Heart right ventricle (tissue), 16 donors: ENCODE data around the gene RBPJL. TPM values are rescaled to one million over a fixed set of nuclear protein-coding genes. Genes with fewer than 3 reads are reported as not detected.

Experiments
- ATAC-seq, 8 donors: fragments of 200-7000 bp; cut with Tn5 transposase; one replicate each; pipeline ENCODE4 v1.9.1; 2020; ENCODE audit warnings: mild to moderate bottlenecking in 8 of 8, moderate library complexity in 8 of 8, moderate number of reproducible peaks in 1 of 8
- DNase-seq, 2 donors: peaks; one replicate each; pipeline ENCODE4 v3.0.0-alpha.2; 2020
- H3K27ac ChIP-seq, 10 donors: fragments of 200-600 bp; sonication (generic) in 2 of 10; one replicate each; pipeline versions ENCODE4 v1.5.0 to v1.8.0; 2020 to 2022; ENCODE audit warnings: mild to moderate bottlenecking in 3 of 10
- H3K27me3 ChIP-seq, 7 donors: fragments of 200-600 bp; one replicate each; pipeline ENCODE4 v1.8.0; 2021 to 2022; ENCODE audit warnings: mild to moderate bottlenecking in 2 of 7
- H3K36me3 ChIP-seq, 9 donors: fragments of 200-600 bp; sonication (generic) in 1 of 9; one replicate each; pipeline versions ENCODE4 v1.5.0 to v1.8.0; 2020 to 2022; ENCODE audit warnings: mild to moderate bottlenecking in 2 of 9
- H3K4me1 ChIP-seq, 9 donors: fragments of 200-600 bp; sonication (generic) in 1 of 9; one replicate each; pipeline versions ENCODE4 v1.5.0 to v1.8.0; 2020 to 2022; ENCODE audit warnings: mild to moderate bottlenecking in 4 of 9
- H3K4me3 ChIP-seq, 10 donors: fragments of 200-600 bp; sonication (generic) in 2 of 10; one replicate each; pipeline versions ENCODE4 v1.5.0 to v1.8.0; 2020 to 2022; ENCODE audit warnings: mild to moderate bottlenecking in 7 of 10, moderate library complexity in 2 of 10
- H3K9me3 ChIP-seq, 11 donors: fragments of 200-600 bp in 10 of 11; sonication (generic) in 2 of 11; one replicate each; pipeline versions ENCODE4 v1.5.0 to v1.8.0; 2013 to 2022; ENCODE audit warnings: mild to moderate bottlenecking in 2 of 11, control low read depth in 1 of 11, moderate library complexity in 1 of 11
- CTCF ChIP-seq, 9 donors: fragments of 200-600 bp; sonication (generic) in 2 of 9; IDR thresholded peaks; one replicate each; pipeline versions ENCODE4 v1.5.0 to v1.8.0; 2021 to 2022; ENCODE audit warnings: antibody characterized with exemption in 9 of 9, mild to moderate bottlenecking in 5 of 9, moderate library complexity in 1 of 9
- WGBS, 2 donors: extraction: QIAGEN DNeasy Blood & Tissue Kit; methylation state at CpG; one replicate each; pipeline ENCODE4 v1.1.7; 2013; ENCODE audit warnings: inconsistent platforms in 1 of 2; 5-methylcytosine and 5-hydroxymethylcytosine counted together
- intact Hi-C, 10 donors: fragments of 100-400 bp; cut with DNase I; formaldehyde crosslinking; loops; one replicate each; pipeline versions ENCODE4 v1.11.1 to v1.14.2; 2022
- polyA plus RNA-seq, 2 donors: library from polyadenylated mRNA; stranded (reverse); fragments of 200-250 nt; gene quantifications; one replicate each; pipeline ENCODE4 v1.2.3, GENCODE V29; 2013
- total RNA-seq, 10 donors: library from RNA; stranded (reverse); fragmentation: NEBNext Ultra II Directional in 3 of 10; extraction: Animal tissue kit (Norgen Biotek cat#: 25700) in 3 of 10; gene quantifications; one replicate each; pipeline versions ENCODE4 v1.2.1 to v1.2.4, GENCODE V29; 2021 to 2023
- donor health status: Arrhythmogenic right ventricular cardiomyopathy.
- donor health status: ischemic (EF 13 %, LVEDD 7.1; RV severe dilation, severe dysfunction).
- donor health status: healthy with polysubstance abuse.
- donor health status: DM: no; HTN: yes; CAD: no.
- donor health status: DM: no; HTN: no; CAD: no.
- donor health status: ischemic (EF 25% LVEDD 6.9; RV normal size, moderate dysfunction).
- donor health status: ischemic (EF 25% LVEDD 5.7; RV mildly dilated, moderate dysfunction).
- donor health status: healthy.
- donor health status: DM: yes; HTN: yes; CAD: no.
- donor health status: Ischemic cardiomyopathy.
- donor health status: ischemic (EF 35%, LVEDD 5.7; RV mildly dilated, moderate dysfunction).
- donor health status: nonischemic (EF 11% LVEDD 7.7; RV severe dilation, severe dysfunction).
- donor health status: DM: yes; HTN: yes; CAD: no.
- donor health status: PGD.
- donor health status: ischemic (EF 29% LVEDD 5.4; RV normal size, mild dysfunction).
- donor health status: nonischemic (EF 23%, LVEDD 6.1; RV moderate dilation, normal function).

RBPJL gene
- total and polyA plus RNA-seq, 12 donors = 0.06 TPM; not detected in 11

- H3K27me3 ChIP-seq = peaks cover 5 to 56% (median 43%) of the 10 kb centered on the region in 7 donors
- 1 to 2% methylated on average over 79 of the region's 79 CpGs for WGBS, 2 donors
- DNase-seq = peak; percentile 77 to 82
- intact Hi-C loops = loop anchor here in 5 of 10 donors (2.0 to 10.0 kb wide), 5 partner anchors 249 to 289 kb away; no protein-coding TSS in a partner anchor
- H3K36me3 ChIP-seq = no peaks in the 10 kb centered on the region
- peaks cover 0 to 21% (median 9%) of the 10 kb centered on the region in 9 donors for H3K4me1 ChIP-seq
- no peak overlapping the region for H3K27ac ChIP-seq
- TF ChIP-seq CTCF (IDR thresholded peaks at IDR 0.05) = peak; percentile 87 to 96 (median 93)
- no peaks in the 10 kb centered on the region for H3K9me3 ChIP-seq
- peak overlapping the region; percentile 13 to 61 (median 52) for H3K4me3 ChIP-seq
- peak; percentile 79 to 90 (median 86) for ATAC-seq
Measured at GRCh38 chr20:45293041-45294002, 13.3 kb upstream of the RBPJL start.

- DNase-seq (no peak), ATAC-seq (no peak)
- peak in 1 of 9 donors; percentile 5 for TF ChIP-seq CTCF (IDR thresholded peaks at IDR 0.05)
- WGBS, 2 donors = 54 to 62% methylated on average over 5 of the region's 5 CpGs
- no peaks in the 10 kb centered on the region for H3K9me3 ChIP-seq
- H3K27ac ChIP-seq = no peak overlapping the region
- H3K4me3 ChIP-seq = peak overlapping the region in 8 of 10 donors; percentile 31 to 61 (median 54)
- no peaks in the 10 kb centered on the region for H3K36me3 ChIP-seq
- peaks cover 0 to 21% (median 9%) of the 10 kb centered on the region in 9 donors for H3K4me1 ChIP-seq
- intact Hi-C loops = loop anchor here in 5 of 10 donors (5.0 to 10.0 kb wide), 4 partner anchors 252 to 289 kb away; no protein-coding TSS in a partner anchor
- H3K27me3 ChIP-seq = peaks cover 5 to 62% (median 43%) of the 10 kb centered on the region in 7 donors
Measured at GRCh38 chr20:45294003-45294368, 12.7 kb upstream of the RBPJL start.

GRCh38 chr20:45294659-45295058 lies 12.0 kb upstream of the RBPJL start:
- WGBS, 2 donors = 90 to 98% methylated on average over 1 of the region's 1 CpG
- Histone ChIP-seq H3K27me3 (peaks cover 5 to 62% (median 43%) of the 10 kb centered on the region in 7 donors), H3K36me3 (no peaks in the 10 kb centered on the region), H3K27ac (no peak overlapping the region), H3K9me3 (no peaks in the 10 kb centered on the region), H3K4me3 (no peak overlapping the region), H3K4me1 (peaks cover 0 to 21% (median 9%) of the 10 kb centered on the region in 9 donors)
- no peak for TF ChIP-seq CTCF (IDR thresholded peaks at IDR 0.05)
- no peak for DNase-seq
- ATAC-seq = no peak
- intact Hi-C loops = loop anchor here in 5 of 10 donors (5.0 to 10.0 kb wide), 4 partner anchors 252 to 290 kb away; no protein-coding TSS in a partner anchor

GRCh38 chr20:45297786-45298497 lies 8.7 kb upstream of the RBPJL start:
- Histone ChIP-seq H3K4me1 (peaks cover 0 to 14% (median 8%) of the 10 kb centered on the region in 9 donors), H3K4me3 (no peak overlapping the region), H3K9me3 (no peaks in the 10 kb centered on the region), H3K27me3 (peaks cover 5 to 78% (median 55%) of the 10 kb centered on the region in 7 donors), H3K27ac (no peak overlapping the region), H3K36me3 (no peaks in the 10 kb centered on the region)
- intact Hi-C loops = loop anchor here in 1 of 10 donors (10.0 kb wide), 1 partner anchor 293 kb away; no protein-coding TSS in a partner anchor
- TF ChIP-seq CTCF (IDR thresholded peaks at IDR 0.05) = no peak
- WGBS, 2 donors = 89 to 90% methylated on average over 52 of the region's 52 CpGs
- no peak for ATAC-seq
- no peak for DNase-seq
